CD4-positive, alpha-beta T cell treated with Interleukin-4 for 1 hour (primary cell): ENCODE measurements around the gene PRELID3B.
"Not testable (repeated sequence)": the region's sequence is repeated elsewhere in the genome, so short reads cannot be mapped to it uniquely, and the experiment has no call there.

Source experiments
- DNase-seq, 2 donors: peaks; one replicate each; pipeline ENCODE4 v3.0.0-alpha.2; 2020 to 2022

The PRELID3B gene

DNA sequence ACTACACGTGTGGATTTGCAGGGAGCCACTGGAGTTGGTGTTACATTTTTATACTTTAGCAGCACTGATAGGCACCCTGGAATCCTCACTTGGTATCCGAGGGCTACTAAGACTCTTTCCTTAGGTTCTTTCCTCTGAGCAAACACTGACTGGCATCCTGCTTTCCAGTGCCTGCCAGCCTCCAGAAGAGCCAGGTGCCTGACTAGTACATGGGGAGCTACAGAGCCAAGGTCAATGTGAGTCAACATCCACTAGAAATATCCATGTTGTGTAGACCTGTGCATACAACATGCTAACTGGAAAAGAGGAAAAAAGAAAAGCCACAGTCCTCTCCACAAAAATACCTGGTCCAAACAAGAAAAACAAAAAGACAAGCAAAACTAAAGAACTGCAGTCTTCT, 17.5 kb downstream of the PRELID3B start:
- DNase-seq = no peak

DNA sequence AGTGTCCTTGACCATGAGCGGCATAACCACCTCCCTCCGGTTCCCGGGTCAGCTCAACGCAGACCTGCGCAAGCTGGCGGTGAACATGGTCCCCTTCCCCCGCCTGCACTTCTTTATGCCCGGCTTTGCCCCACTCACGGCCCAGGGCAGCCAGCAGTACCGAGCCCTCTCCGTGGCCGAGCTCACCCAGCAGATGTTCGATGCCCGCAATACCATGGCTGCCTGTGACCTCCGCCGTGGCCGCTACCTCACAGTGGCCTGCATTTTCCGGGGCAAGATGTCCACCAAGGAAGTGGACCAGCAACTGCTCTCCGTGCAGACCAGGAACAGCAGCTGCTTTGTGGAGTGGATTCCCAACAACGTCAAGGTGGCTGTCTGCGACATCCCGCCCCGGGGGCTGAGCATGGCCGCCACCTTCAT, 18.5 kb downstream of the PRELID3B start:
- no peak for DNase-seq

DNA sequence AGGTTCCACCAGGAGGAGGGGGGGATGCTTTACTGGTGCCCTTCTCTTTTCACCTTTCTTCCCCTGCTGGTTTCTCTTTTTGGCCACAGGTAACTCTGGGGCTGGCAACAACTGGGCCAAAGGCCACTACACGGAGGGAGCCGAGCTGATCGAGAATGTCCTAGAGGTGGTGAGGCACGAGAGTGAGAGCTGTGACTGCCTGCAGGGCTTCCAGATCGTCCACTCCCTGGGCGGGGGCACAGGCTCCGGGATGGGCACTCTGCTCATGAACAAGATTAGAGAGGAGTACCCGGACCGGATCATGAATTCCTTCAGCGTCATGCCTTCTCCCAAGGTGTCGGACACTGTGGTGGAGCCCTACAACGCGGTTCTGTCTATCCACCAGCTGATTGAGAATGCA, 19.0 kb downstream of the PRELID3B start:
- DNase-seq = no peak

DNA sequence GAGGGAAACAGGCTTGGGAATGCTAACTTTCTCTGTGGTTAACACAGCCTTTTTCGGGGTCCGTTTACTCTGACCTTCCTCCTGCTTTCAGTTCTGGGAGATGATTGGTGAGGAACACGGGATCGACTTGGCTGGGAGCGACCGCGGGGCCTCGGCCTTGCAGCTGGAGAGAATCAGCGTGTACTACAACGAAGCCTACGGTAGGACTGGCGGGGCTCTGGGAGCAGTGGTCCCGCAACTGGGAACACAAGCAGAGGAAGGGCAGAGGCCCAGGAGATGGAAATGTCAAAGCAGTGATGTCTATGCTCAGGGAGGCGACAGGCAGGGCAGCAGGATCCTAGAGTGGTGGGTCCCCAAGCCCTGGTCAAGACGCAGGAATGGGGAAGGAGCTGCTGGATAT, 19.8 kb downstream of the PRELID3B start:
- DNase-seq = no peak

DNA sequence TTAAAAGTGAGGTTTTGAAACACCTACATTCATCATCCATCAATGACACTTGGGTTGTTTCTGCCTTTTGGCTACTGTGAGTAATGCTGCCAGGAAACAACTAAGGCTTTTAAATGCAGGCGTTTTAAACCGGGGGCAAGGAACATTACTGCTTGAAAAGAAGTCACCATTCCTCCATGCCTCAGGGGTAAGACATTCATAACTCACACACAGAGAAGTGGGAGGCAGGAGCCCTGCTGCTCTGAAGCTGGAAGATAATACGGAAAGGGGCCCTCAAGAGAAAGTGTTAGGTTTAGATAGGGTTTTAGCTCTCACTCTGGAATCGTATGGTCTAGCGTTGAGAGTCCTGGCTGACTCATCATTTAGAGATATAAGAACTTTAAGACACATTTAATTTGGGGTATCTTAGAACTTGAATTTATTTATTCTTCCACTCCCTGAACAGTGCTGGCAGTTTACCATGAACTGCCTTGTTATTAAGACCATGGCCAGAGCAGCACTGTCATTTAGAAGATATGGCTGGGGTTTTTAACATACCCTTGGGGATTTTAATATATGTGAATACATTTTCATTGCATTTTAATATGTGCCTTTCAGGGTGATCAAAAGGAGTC, 21.5 kb downstream of the PRELID3B start:
- no peak for DNase-seq

DNA sequence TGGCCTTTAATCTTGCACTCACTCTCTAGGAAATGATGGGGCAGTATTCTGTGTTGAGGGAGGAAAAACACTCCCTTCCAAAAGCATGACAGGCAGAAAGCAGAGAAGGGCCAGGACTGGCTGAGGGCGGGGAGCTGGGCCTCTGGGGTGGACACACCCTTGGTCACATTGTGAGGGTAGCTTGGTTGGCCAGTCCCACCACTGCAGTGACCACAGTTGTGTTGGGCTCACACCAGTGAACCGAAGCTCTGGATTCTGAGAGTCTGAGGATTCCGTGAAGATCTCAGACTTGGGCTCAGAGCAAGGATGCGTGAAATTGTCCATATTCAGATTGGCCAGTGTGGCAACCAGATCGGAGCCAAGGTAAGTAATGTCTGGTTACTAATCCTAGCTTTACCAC, 23.4 kb downstream of the PRELID3B start, which contains the start of gene TUBB1:
TUBB1 (plus strand) TSS at position 213 of the 400 bp plus-strand sequence; CDS start at position 307, 94 bp downstream.
- DNase-seq = no peak

DNA sequence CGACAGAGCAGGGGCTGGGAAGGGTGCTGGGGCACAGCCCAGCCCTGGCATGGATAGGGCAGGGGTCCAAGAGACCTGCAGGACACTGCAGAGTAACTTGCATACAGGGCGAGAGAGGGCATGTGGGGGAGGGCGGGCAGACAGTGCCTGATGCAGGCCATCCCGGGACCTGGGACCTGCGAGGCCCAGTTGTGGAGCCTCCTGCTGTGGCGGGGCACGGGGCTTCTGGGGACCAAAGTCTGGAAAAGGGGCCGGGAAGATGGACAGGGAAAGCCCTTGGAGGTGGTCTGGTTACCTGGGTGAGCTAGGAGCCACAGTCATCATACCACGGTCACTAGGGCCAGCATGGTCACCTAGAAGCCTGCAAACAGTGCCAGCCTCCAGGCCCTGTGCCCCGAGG, 23.8 kb downstream of the PRELID3B start:
- DNase-seq = no peak

DNA sequence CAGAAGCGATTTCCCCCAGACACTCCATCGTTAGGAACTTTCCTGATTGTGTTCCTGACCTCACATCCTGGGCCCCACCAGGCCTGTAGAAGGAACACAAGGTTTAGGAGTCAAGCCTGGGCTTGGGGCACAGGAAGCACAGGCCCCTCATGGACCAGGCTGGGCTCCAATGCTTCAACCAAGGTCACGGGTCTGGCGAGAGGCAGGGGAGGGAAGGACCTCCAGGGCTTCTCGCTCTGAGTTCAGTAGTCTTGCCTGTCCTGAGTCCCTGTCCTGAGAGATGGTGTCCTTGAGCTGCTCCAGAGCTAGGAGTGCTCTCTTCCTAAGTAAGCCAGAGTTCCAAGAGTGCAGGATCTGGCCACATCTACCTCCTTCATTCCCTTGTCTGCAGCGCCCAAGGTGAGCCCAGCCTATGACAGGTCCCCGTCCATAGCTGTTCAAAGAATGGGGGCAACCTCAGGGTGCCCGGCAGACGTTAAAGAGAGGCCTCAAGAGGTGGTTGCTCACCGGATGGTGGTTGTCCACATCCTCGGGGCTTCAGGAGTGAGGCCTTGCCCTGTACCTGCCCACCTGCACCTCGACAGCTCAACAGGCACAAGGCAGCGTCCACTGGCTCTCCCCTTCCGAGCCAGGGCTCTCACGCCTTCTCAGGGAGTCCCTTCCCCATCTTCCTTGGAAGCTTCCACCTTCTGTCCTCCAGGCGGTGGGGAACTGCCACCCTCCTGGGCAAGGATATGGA, 24.9 kb downstream of the PRELID3B start:
- DNase-seq = no peak

DNA sequence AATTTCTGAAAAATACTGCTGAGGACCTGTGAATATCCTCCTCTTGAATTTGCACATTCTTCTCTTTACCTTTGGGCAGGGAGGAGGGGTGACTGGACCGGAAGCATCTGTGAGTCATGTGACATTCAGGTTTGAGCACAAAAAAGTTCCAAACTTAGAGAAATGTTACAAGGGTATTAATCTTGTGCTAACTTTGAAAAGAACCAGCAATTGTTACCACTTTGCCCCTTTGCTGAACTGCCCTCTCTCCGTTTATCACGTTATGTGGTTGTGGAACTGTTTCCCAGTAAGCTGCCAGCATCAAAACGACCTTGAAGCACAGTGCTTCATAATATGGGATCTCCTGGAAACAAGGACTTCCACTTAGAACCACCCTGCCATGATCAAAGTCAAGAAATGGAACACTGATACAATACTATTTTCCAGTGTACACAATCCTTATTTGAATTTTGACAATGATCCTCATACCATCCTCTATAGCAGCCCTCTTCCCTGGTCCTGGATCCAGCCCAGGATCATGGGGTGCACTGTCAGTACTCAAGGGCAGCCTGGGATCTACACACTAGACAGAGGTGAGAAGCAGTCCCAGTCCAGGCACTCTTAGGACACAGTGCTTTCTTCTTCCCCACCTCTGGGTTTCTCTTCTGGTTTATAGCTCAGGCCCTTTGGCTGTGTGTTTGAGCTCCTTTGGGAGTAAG, 25.6 kb downstream of the PRELID3B start:
- no peak for DNase-seq

DNA sequence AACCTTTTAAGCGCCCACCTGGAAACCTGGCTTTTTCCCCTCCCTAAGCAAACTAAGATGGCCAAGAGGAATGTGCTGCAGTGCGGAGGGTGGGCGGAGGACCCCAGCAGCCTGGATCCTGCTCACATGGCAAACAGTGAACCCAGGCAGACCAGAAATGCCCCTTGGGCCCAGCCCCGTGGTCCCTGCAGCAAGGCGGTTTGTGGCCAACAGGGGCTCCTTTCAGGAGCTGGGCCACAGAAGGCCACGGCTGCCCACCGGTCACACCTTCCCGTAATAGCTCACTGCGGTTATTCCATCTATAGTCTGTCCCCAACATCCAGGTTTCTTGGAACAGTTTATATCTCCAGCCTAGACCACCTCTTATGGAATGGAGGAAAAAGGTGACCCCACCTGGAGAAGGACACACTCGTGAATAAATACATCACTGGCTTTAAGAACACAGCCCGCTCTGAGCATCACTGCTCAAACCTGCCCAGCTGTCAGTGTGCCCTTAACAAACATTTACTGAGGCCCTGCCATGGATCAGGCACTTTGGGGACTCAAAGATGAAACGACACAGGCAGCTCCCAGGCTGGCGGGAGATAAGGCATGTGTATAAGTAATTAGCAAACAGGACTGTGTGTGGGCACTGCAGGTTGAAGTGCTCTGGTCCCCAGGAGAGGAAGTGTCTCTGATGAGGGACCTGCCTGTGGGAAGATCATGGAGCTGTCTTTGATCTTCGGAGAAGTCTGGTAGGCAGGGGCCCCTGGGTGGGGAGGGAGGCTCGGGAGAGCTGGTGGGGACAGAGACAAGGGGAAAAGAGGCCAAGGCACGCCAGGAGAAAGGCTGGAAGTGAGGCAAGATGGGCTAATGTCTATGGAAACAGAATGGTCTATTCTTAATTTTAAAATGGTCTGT, 26.5 kb downstream of the PRELID3B start:
- DNase-seq = no peak

DNA sequence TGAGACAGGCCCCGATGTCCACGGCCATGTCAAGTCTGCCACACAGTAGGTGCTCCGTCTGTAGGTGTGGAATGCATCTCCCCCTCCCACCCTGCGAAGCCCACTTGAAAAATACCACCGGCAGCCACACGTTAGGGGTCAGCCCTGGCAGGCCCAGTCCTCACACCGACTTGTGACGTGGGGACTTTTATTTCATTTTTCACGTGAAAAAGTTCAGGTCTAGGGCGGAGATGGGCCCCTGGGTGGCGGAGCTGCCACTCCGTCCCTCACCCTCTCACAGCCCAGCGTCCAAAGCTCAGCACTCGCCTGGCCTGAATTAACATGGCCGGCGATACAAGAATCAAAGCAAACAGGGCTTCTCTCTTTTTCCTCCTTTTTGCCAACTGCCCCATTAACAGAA, 27.2 kb downstream of the PRELID3B start:
- DNase-seq = no peak

DNA sequence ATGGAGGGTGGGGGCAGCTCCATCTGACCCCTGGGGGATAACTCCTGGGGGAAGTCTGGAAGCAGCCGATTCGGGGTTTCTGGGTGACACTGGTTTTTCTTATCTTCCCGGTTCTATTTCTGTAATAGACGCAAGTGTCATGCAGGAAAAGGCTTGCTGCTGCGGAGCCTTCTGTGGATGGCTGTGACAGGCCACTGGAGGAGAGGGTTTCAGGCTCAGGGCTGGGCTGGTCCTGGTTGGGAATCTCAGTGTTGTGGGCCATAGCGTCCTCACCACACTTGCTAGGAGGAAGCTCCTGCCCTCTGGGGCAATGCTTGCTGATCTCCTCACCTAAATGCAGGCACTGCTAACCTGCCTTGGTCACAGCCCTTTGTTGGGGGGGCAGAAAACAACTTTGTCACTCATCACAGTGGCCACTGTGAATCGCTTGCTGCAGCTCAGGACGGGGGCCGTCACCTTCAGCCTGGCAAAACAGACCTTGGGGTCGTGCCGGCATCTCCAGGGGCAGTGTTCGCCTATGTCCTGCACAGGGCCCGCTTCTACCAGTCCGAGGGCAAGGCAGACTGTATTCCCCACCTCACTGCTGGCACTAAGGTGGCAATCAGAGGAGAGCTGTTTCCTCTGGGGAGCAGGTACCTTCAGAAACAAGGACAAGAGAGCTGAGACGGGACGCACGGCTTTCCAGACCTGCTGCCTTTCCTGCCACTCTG, 27.8 kb downstream of the PRELID3B start:
- DNase-seq = no peak

DNA sequence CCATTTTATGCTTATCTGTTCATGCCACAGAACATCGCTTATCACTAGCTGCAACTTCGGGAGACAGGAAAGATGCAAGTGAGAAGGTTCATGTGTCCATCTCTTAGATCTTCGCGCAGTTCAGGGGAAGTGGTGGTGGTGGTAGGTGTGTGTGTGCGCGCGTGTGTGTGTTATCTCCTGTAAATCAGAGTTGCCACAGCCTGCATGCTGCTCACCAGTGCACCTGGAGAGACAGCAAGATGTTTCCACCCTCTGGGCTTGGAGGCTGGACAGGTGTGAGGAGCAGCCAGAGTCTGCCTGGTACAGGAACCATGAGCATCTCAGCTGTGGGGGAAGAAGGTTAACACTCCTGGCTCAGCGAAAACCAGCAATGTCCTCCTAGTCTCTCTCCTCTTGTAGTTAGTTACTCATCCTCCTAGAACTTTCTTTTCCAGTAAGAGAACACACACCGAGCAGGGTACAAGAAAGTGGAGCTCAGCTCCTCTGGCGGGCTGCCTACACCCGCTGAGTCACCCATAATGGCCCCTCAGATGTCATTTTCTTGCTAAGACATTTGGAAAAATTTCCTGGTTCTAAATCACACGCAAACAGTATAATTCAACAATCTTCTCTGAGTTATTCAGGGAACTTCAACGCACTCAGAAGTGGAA, 28.5 kb downstream of the PRELID3B start:
- peak; percentile 30 to 42 for DNase-seq

DNA sequence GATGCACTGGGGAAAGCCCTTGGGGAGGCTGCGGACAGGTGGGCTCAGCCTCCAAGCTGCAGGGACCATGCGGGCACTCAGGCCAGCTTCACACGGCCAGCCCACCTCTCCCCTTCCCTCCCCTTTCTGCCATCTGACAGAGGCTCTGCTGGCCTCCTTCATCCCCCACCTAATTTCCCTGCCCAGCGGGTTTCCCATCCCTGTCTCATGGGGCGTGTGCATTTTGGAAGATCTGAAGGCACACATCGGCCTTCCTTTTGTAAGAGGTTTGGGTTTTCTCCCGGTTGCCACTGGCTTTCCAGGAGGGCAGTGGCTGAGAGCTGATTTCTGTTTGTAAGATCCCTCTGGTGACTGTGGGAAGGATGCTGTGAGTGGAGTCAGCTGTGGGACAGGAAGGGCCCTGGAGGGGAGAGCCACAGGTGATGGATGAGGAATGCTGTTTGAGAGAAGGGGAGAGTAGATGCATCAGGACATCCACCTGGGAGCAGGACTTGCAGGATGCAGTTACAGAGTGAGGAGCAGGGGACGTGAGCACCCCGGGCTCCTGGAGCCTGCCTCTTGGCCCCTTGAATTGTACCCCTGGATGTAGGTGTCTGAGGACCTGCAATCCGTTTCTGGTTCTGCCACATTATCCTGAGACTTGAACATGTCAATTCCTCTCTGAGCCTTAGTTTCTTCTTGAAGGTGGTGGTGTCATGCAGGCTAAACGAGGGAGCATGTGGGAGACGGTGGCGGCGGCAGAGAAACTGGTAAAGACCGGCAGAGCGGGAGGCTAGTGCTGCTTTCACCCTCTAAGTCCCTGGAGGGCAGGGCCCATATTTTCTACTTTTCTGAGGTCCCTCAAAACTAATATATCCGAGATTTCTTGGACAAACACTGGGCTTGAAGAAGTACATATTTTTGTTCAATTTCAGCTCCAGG, 29.3 kb downstream of the PRELID3B start:
- no peak for DNase-seq

DNA sequence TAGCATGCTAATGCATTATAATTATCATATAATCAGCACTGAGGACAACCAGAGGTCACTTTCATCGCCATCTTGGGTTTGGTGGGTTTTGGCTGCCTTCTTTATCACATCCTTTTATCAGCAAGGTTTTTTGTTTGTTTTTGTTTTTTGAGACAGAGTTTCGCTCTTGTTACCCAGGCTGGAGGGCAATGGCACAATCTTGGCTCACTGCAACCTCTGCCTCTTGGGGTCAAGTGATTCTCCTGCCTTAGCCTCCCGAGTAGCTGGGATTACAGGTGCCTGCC, 30.8 kb downstream of the PRELID3B start:
- not testable (repeated sequence) for DNase-seq

DNA sequence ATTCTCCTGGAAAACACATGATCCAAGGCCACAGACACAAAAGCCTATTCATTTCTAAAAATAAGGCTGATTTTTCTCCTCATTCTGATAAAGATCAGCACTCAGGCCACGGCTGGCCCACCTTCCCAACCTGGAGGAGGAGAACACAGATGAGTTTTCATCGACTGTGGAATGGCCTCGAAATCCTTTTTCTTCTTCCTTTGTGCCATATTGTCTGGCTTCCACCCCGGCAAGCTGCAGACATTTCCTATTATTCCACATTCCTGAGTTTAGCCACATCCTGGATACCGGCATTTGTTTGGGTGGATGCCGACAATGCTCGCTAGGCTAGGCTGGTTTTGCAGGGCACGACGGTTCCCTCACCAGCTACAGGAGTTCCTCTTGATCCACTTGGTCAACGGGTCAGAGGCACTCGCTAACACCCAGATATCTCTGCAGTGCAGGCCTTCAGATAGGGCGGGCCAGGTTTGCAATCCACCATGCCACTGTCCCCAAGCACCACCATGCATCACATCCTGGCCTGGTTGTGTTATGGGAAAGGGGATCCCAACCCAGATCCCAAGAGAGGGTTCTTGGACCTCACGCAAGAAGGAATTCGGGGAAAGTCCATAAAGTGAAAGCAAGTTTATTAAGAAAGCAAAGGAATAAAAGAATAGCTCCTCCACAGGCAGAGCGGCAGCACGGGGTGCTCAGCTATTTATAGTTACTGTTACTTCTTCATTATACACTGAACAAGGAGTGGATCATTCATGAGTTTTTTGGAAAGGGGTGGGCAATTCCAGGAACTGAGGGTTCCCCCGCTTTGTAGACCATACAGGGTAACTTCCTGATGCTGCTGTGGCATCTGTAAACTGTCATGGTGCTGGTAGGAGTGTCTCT, 31.4 kb downstream of the PRELID3B start:
- DNase-seq = peak in 1 of 2 donors; percentile 31

DNA sequence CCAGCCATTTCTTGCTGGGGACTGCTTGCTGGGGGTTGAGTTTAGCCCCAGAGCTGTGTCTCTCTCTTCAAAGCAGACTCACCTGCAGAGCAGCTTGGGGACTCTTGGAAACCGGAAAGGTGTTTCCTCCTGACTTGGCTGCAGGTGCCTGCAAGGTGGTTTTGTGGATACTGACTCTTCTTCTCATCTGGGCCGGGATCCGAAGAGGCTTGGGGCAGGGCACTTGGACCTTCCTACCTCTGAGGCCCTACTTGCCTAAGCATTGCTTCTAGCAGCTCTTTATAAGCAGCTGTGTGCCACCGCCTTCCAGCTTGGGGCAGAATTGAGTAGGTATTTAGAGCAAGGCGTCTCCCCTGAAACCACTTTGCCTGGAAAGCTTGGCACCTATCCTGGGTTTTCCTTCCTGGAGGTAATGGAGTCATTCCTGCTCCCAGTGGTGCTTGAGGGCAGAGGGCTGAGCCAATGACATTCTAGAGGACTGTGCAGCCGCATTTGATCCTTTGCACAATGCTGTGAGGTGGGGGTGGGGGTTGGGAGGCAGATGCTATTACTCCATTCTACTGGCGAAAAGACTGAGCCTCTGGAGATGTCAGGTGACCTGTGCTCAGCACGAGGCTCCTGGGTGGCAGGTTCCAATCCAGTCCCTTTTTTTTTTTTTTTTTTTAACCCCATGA, 32.1 kb downstream of the PRELID3B start:
- DNase-seq = no peak

DNA sequence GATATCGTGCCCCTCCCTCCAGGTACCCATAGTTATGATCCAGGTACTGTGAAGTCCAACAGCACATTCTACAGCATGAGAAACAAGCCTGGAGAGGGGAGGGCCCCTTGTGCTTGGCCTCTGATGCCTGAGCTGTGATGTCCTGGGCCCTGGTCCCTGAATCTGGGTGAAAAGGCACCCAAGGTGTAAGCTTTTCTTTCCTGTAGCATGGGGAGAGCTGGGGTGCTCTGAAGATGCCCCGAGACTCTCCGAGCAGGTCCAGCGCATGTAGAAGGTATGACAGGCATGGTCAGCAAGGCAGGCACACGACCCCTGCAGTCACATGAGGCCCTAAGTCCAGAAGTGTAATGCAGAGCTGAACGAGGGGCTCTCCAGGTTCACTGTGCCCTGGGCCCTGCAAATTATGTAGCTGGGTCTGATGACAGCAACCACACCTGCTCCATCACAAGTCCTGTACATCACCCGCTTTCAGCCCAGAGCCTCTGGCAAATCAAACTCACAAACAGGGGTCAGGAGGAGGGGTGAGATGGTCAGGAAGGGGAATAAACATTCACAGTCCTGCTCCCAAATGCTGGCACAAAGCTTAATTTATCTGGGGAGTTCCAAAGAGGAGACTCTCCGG, 33.8 kb downstream of the PRELID3B start:
- no peak for DNase-seq
